Rectal smooth muscle tissue (tissue), 1 donor: ENCODE results near the gene SPINK5.

Experiments
- H3K27ac ChIP-seq: one replicate; pipeline ENCODE4 v1.7.0; 2013; ENCODE audit warnings: low read depth, low read length, inconsistent platforms
- H3K27me3 ChIP-seq: one replicate; pipeline ENCODE4 v1.7.0; 2013; ENCODE audit warnings: low read length; ENCODE audit not compliant: control insufficient read depth, insufficient read depth
- H3K36me3 ChIP-seq: one replicate; pipeline ENCODE4 v1.7.0; 2013; ENCODE audit warnings: low read length; ENCODE audit not compliant: control insufficient read depth, insufficient read depth
- H3K4me1 ChIP-seq: one replicate; pipeline ENCODE4 v1.7.0; 2013; ENCODE audit warnings: low read length; ENCODE audit not compliant: control insufficient read depth, insufficient read depth
- H3K4me3 ChIP-seq: one replicate; pipeline ENCODE4 v1.7.0; 2013; ENCODE audit warnings: low read length
- H3K9ac ChIP-seq: one replicate; pipeline ENCODE4 v1.7.0; 2013; ENCODE audit warnings: low read length

SPINK5 gene

GRCh38 chr5:148163345-148163744 lies 99.6 kb downstream of the SPINK5 start:
- no peak overlapping the region for H3K4me3 ChIP-seq
- no peaks in the 10 kb centered on the region for H3K36me3 ChIP-seq
- H3K9ac ChIP-seq = no peak overlapping the region
- H3K4me1 ChIP-seq = no peaks in the 10 kb centered on the region
- no peaks in the 10 kb centered on the region for H3K27me3 ChIP-seq
- no peak overlapping the region for H3K27ac ChIP-seq

GRCh38 chr5:148166550-148167283 lies 102.9 kb downstream of the SPINK5 start:
- no peak overlapping the region for H3K27ac ChIP-seq
- H3K27me3 ChIP-seq = no peaks in the 10 kb centered on the region
- no peaks in the 10 kb centered on the region for H3K4me1 ChIP-seq
- no peaks in the 10 kb centered on the region for H3K36me3 ChIP-seq
- H3K4me3 ChIP-seq = no peak overlapping the region
- no peak overlapping the region for H3K9ac ChIP-seq

- no peak within 1 kb of the TSS for H3K27ac ChIP-seq
- H3K9ac ChIP-seq = no peak within 1 kb of the TSS
- no peak within 1 kb of the TSS for H3K4me3 ChIP-seq
- no peaks in the 10 kb centered on the region for H3K27me3 ChIP-seq
- no peaks in the 10 kb centered on the region for H3K4me1 ChIP-seq
- H3K36me3 ChIP-seq = no peaks in the 10 kb centered on the region
These were observed 104.5 kb downstream of the SPINK5 start, which contains the start of gene SPINK14 for GRCh38 chr5:148168246-148168645. SPINK14 (plus strand) TSS chr5:148168546; CDS start chr5:148169733, 1,187 bp downstream.

GRCh38 chr5:148172377-148172776 lies 108.6 kb downstream of the SPINK5 start:
- no peak overlapping the region for H3K4me3 ChIP-seq
- H3K9ac ChIP-seq = no peak overlapping the region
- no peak overlapping the region for H3K27ac ChIP-seq
- no peaks in the 10 kb centered on the region for H3K27me3 ChIP-seq
- no peaks in the 10 kb centered on the region for H3K4me1 ChIP-seq
- no peaks in the 10 kb centered on the region for H3K36me3 ChIP-seq

- H3K4me1 ChIP-seq = no peaks in the 10 kb centered on the region
- no peak overlapping the region for H3K27ac ChIP-seq
- H3K27me3 ChIP-seq = no peaks in the 10 kb centered on the region
- no peaks in the 10 kb centered on the region for H3K36me3 ChIP-seq
- no peak overlapping the region for H3K9ac ChIP-seq
- no peak overlapping the region for H3K4me3 ChIP-seq
These were observed 112.7 kb downstream of the SPINK5 start for GRCh38 chr5:148176480-148176879.

GRCh38 chr5:148177207-148177606 lies 113.4 kb downstream of the SPINK5 start:
- Histone ChIP-seq H3K27me3 (no peaks in the 10 kb centered on the region), H3K27ac (no peak overlapping the region), H3K36me3 (no peaks in the 10 kb centered on the region), H3K4me3 (no peak overlapping the region), H3K9ac (no peak overlapping the region), H3K4me1 (no peaks in the 10 kb centered on the region)

- Histone ChIP-seq H3K4me1 (no peaks in the 10 kb centered on the region), H3K4me3 (no peak overlapping the region), H3K27ac (no peak overlapping the region), H3K9ac (no peak overlapping the region), H3K27me3 (no peaks in the 10 kb centered on the region), H3K36me3 (no peaks in the 10 kb centered on the region)
These were observed 115.5 kb downstream of the SPINK5 start for GRCh38 chr5:148179234-148179824.

GRCh38 chr5:148186248-148187003 lies 122.6 kb downstream of the SPINK5 start:
- no peaks in the 10 kb centered on the region for H3K4me1 ChIP-seq
- H3K36me3 ChIP-seq = no peaks in the 10 kb centered on the region
- no peak overlapping the region for H3K9ac ChIP-seq
- H3K27me3 ChIP-seq = no peaks in the 10 kb centered on the region
- H3K4me3 ChIP-seq = no peak overlapping the region
- H3K27ac ChIP-seq = no peak overlapping the region
